Sigmoid colon (tissue), 4 donors: ENCODE measurements around the gene RRBP1.

Experiments
- EP300 ChIP-seq, 4 donors: sonication (generic); formaldehyde crosslinking; IDR thresholded peaks; one replicate each; pipeline ENCODE4 v1.6.1; 2017; ENCODE audit warnings: antibody characterized with exemption in 4 of 4
- POLR2A ChIP-seq, 2 donors: fragments of 450-650 bp; IDR thresholded peaks; one replicate each; pipeline ENCODE4 v1.6.1; 2016; ENCODE audit warnings: antibody characterized with exemption in 2 of 2, mild to moderate bottlenecking in 2 of 2, moderate library complexity in 2 of 2
- TF ChIP-seq, protein P1 (sequence below), 4 experiments: fragments of 450-650 bp in 3 of 4; fragments of 200-600 bp in 1 of 4; IDR thresholded peaks; one replicate each; pipeline ENCODE4 v1.5.1; 2016 to 2019; ENCODE audit warnings: antibody characterized with exemption in 4 of 4, mild to moderate bottlenecking in 3 of 4, moderate library complexity in 2 of 4

GRCh38 chr20:17709361-17710293, 27.6 kb upstream of the RRBP1 start:
- TF ChIP-seq, protein P1, sequence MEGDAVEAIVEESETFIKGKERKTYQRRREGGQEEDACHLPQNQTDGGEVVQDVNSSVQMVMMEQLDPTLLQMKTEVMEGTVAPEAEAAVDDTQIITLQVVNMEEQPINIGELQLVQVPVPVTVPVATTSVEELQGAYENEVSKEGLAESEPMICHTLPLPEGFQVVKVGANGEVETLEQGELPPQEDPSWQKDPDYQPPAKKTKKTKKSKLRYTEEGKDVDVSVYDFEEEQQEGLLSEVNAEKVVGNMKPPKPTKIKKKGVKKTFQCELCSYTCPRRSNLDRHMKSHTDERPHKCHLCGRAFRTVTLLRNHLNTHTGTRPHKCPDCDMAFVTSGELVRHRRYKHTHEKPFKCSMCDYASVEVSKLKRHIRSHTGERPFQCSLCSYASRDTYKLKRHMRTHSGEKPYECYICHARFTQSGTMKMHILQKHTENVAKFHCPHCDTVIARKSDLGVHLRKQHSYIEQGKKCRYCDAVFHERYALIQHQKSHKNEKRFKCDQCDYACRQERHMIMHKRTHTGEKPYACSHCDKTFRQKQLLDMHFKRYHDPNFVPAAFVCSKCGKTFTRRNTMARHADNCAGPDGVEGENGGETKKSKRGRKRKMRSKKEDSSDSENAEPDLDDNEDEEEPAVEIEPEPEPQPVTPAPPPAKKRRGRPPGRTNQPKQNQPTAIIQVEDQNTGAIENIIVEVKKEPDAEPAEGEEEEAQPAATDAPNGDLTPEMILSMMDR (IDR thresholded peaks at IDR 0.05) = no peak
- no peak for TF ChIP-seq POLR2A (IDR thresholded peaks at IDR 0.05)
- no peak for TF ChIP-seq EP300 (IDR thresholded peaks at IDR 0.05)
